Body of pancreas (tissue), 4 donors: ENCODE measurements around the gene PAX8. TPM values are rescaled to one million over a fixed set of nuclear protein-coding genes. Genes with fewer than 3 reads are reported as not detected.

Experiments
- ATAC-seq: fragments of 150-250 bp; one replicate; pipeline ENCODE4 v1.9.1; 2016
- DNase-seq, 4 donors: peaks; one replicate each; pipeline ENCODE4 v3.0.0-alpha.2; 2019
- H3K27ac ChIP-seq, 4 donors: fragments of 200-600 bp; sonication (generic); 1 replicate in 3 of 4; 2 replicates in 1 of 4; pipeline versions ENCODE4 v1.5.1 to v1.6.1; 2016 to 2019; ENCODE audit warnings: mild to moderate bottlenecking in 1 of 4, mixed read lengths in 1 of 4, moderate library complexity in 1 of 4
- H3K27me3 ChIP-seq, 2 donors: fragments of 200-600 bp; sonication (generic); one replicate each; pipeline ENCODE4 v1.6.0; 2016; ENCODE audit warnings: mild to moderate bottlenecking in 1 of 2
- H3K36me3 ChIP-seq, 2 donors: fragments of 200-600 bp; sonication (generic); replicated peaks in 1 of 2; 2 replicates each; pipeline ENCODE4 v1.5.1; 2016; ENCODE audit warnings: low read depth in 2 of 2; ENCODE audit not compliant: insufficient read depth in 1 of 2
- H3K4me1 ChIP-seq: fragments of 200-600 bp; sonication (generic); one replicate; pipeline ENCODE4 v1.6.0; 2016
- H3K4me3 ChIP-seq, 2 donors: fragments of 200-600 bp; sonication (generic); 1 replicate in 1 of 2; 2 replicates in 1 of 2; pipeline ENCODE4 v1.5.1; 2016 to 2019
- H3K9me3 ChIP-seq, 3 donors: fragments of 200-600 bp; sonication (generic); 1 replicate in 2 of 3; 2 replicates in 1 of 3; pipeline ENCODE4 v1.5.1; 2016
- CTCF ChIP-seq, 7 experiments: fragments of 450-650 bp in 4 of 7; fragments of 200-600 bp in 3 of 7; sonication (generic) in 3 of 7; IDR thresholded peaks; one replicate each; pipeline ENCODE4 v1.5.1; 2016 to 2019; ENCODE audit warnings: antibody characterized with exemption in 7 of 7
- POLR2A ChIP-seq, 3 donors: fragments of 450-650 bp; IDR thresholded peaks; one replicate each; pipeline ENCODE4 v1.6.1; 2016; ENCODE audit warnings: antibody characterized with exemption in 3 of 3, mild to moderate bottlenecking in 2 of 3
- WGBS, 2 donors: methylation state at CpG; one replicate each; pipeline ENCODE4 v1.1.5; 2017; 5-methylcytosine and 5-hydroxymethylcytosine counted together
- intact Hi-C: fragments of 100-400 bp; cut with DNase I; formaldehyde crosslinking; loops from one replicate; pipeline ENCODE4 v1.15.1; 2023
- total RNA-seq, 2 donors: library from RNA; depleted of rRNA; stranded (reverse); fragments of >200 nt; gene quantifications; one replicate each; pipeline ENCODE4 v1.1.0, GENCODE V29; 2016

Gene PAX8
- total RNA-seq, 2 donors from 2014 or later: 0.52 to 2.3 TPM

GRCh38 chr2:113198790-113199612 lies 79.7 kb downstream of the PAX8 start:
- peak overlapping the region in 1 of 2 donors; percentile 47 for H3K4me3 ChIP-seq
- WGBS, 2 donors: 1 to 3% methylated on average over 16 to 79 of the region's 79 CpGs
- peak overlapping the region; percentile 85 to 97 (median 94) for H3K27ac ChIP-seq
- peaks cover 28% of the 10 kb centered on the region for H3K4me1 ChIP-seq
- H3K9me3 ChIP-seq: no peaks in the 10 kb centered on the region
- peaks cover 0 to 4% of the 10 kb centered on the region in 2 donors for H3K36me3 ChIP-seq
- DNase-seq (peak; percentile 90 to 93 (median 92)), ATAC-seq (peak; percentile 93)
- H3K27me3 ChIP-seq: no peaks in the 10 kb centered on the region
- intact Hi-C loops: no loop called here
- peak; percentile 86 to 99 (median 95) for TF ChIP-seq CTCF (IDR thresholded peaks at IDR 0.05)
- TF ChIP-seq POLR2A (IDR thresholded peaks at IDR 0.05): peak; percentile 79 to 84 (median 84)

GRCh38 chr2:113198048-113198789 lies 80.5 kb downstream of the PAX8 start:
- H3K27ac ChIP-seq: peak overlapping the region; percentile 85 to 97 (median 94)
- no peaks in the 10 kb centered on the region for H3K27me3 ChIP-seq
- intact Hi-C loops: no loop called here

GRCh38 chr2:113197347-113198047 lies 81.2 kb downstream of the PAX8 start:
- 79 to 88% methylated on average over 6 to 17 of the region's 17 CpGs for WGBS, 2 donors
- DNase-seq: no peak
- intact Hi-C loops: no loop called here

More at GRCh38 chr2:113198048-113198789, 80.5 kb downstream of the PAX8 start:
- Histone ChIP-seq H3K36me3 (peaks cover 0 to 7% of the 10 kb centered on the region in 2 donors), H3K4me1 (peaks cover 27% of the 10 kb centered on the region), H3K4me3 (peak overlapping the region in 1 of 2 donors; percentile 47), H3K9me3 (no peaks in the 10 kb centered on the region)
- WGBS, 2 donors: 36 to 41% methylated on average over 20 to 31 of the region's 32 CpGs
- ATAC-seq (peak; percentile 34), DNase-seq (no peak)
- TF ChIP-seq POLR2A (IDR thresholded peaks at IDR 0.05) (no peak), CTCF (IDR thresholded peaks at IDR 0.05) (no peak)

GRCh38 chr2:113196839-113197238 lies 81.9 kb downstream of the PAX8 start:
- intact Hi-C loops: no loop called here
- no peaks in the 10 kb centered on the region for H3K27me3 ChIP-seq
- no peak overlapping the region for H3K27ac ChIP-seq
- H3K9me3 ChIP-seq: no peaks in the 10 kb centered on the region
- TF ChIP-seq POLR2A (IDR thresholded peaks at IDR 0.05): no peak
- TF ChIP-seq CTCF (IDR thresholded peaks at IDR 0.05): no peak
- DNase-seq (no peak), ATAC-seq (no peak)
- H3K4me1 ChIP-seq: peaks cover 27% of the 10 kb centered on the region
- no peak overlapping the region for H3K4me3 ChIP-seq
- WGBS, 2 donors: 90 to 100% methylated on average over 4 of the region's 4 CpGs
- H3K36me3 ChIP-seq: peaks cover 4 to 10% of the 10 kb centered on the region in 2 donors

More at GRCh38 chr2:113197347-113198047, 81.2 kb downstream of the PAX8 start:
- Histone ChIP-seq H3K9me3 (no peaks in the 10 kb centered on the region), H3K27me3 (no peaks in the 10 kb centered on the region), H3K27ac (peak overlapping the region in 3 of 4 donors; percentile 85 to 97 (median 94)), H3K36me3 (peaks cover 0 to 7% of the 10 kb centered on the region in 2 donors), H3K4me1 (peaks cover 27% of the 10 kb centered on the region), H3K4me3 (no peak overlapping the region)
- TF ChIP-seq CTCF (IDR thresholded peaks at IDR 0.05) (no peak), POLR2A (IDR thresholded peaks at IDR 0.05) (no peak)
- no peak for ATAC-seq
